Esophagus muscularis mucosa (tissue), 4 donors: ENCODE data around the gene MBOAT1. TPM values are rescaled to one million over a fixed set of nuclear protein-coding genes. Genes with fewer than 3 reads are reported as not detected.
"Not testable (repeated sequence)": the region's sequence is repeated elsewhere in the genome, so short reads cannot be mapped to it uniquely, and the experiment has no call there.

Source experiments
- DNase-seq: peaks from one replicate; pipeline ENCODE4 v3.0.0-alpha.2; 2017; ENCODE audit errors: extremely low spot score
- H3K27ac ChIP-seq, 4 donors: fragments of 200-600 bp; sonication (generic); replicated peaks in 1 of 4; 1 replicate in 3 of 4; 2 replicates in 1 of 4; pipeline ENCODE4 v1.5.1; 2016 to 2019; ENCODE audit warnings: mild to moderate bottlenecking in 1 of 4
- H3K27me3 ChIP-seq, 4 donors: fragments of 200-600 bp; sonication (generic); one replicate each; pipeline versions ENCODE4 v1.5.1 to v1.6.0; 2016 to 2019
- H3K36me3 ChIP-seq, 4 donors: fragments of 200-600 bp; sonication (generic); one replicate each; pipeline ENCODE4 v1.5.1; 2016 to 2019
- H3K4me1 ChIP-seq, 4 donors: fragments of 200-600 bp; sonication (generic); one replicate each; pipeline ENCODE4 v1.5.1; 2016 to 2019
- H3K4me3 ChIP-seq, 4 donors: fragments of 200-600 bp; sonication (generic); 1 replicate in 2 of 4; 2 replicates in 2 of 4; pipeline ENCODE4 v1.5.1; 2016 to 2019; ENCODE audit warnings: mild to moderate bottlenecking in 4 of 4, moderate library complexity in 1 of 4
- H3K9me3 ChIP-seq, 4 donors: fragments of 200-600 bp; sonication (generic); 1 replicate in 3 of 4; 2 replicates in 1 of 4; pipeline ENCODE4 v1.5.1; 2016 to 2019
- CTCF ChIP-seq, 3 experiments: fragments of 200-600 bp in 2 of 3; fragments of 450-650 bp in 1 of 3; sonication (generic) in 2 of 3; IDR thresholded peaks; one replicate each; pipeline ENCODE4 v1.5.1; 2017 to 2019; ENCODE audit warnings: antibody characterized with exemption in 3 of 3, mild to moderate bottlenecking in 2 of 3, moderate library complexity in 1 of 3
- EP300 ChIP-seq: sonication (generic); formaldehyde crosslinking; IDR thresholded peaks from one replicate; pipeline ENCODE4 v1.6.1; 2017; ENCODE audit warnings: antibody characterized with exemption
- POLR2A ChIP-seq: fragments of 450-650 bp; IDR thresholded peaks from one replicate; pipeline ENCODE4 v1.6.1; 2017; ENCODE audit warnings: antibody characterized with exemption, moderate library complexity, mild to moderate bottlenecking, low read depth
- POLR2AphosphoS5 ChIP-seq, 2 donors: sonication (generic); formaldehyde crosslinking; IDR thresholded peaks; one replicate each; pipeline ENCODE4 v1.6.1; 2017; ENCODE audit warnings: antibody characterized with exemption in 2 of 2
- WGBS: methylation state at CpG from one replicate; pipeline ENCODE4 v1.1.5; 2018; 5-methylcytosine and 5-hydroxymethylcytosine counted together
- intact Hi-C: fragments of 100-400 bp; cut with DNase I; formaldehyde crosslinking; loops from one replicate; pipeline ENCODE4 v1.15.1; 2023
- total RNA-seq, 4 donors: library from RNA; depleted of rRNA; stranded (reverse); fragments of >200 nt; gene quantifications; one replicate each; pipeline versions ENCODE4 v1.1.0 to v1.2.1, GENCODE V29; 2016

MBOAT1 gene
- total RNA-seq, 4 donors from 2014 or later = 4.3 to 5.6 (median 4.7) TPM

GRCh38 chr6:20147469-20147868, 64.8 kb downstream of the MBOAT1 start:
- whole genome bisulfite sequencing = 84% methylated on average over 4 of the region's 4 CpGs
- DNase-seq = no peak
- Histone ChIP-seq H3K4me3 (no peak overlapping the region), H3K27ac (no peak overlapping the region), H3K4me1 (peaks cover 0 to 17% (median 4%) of the 10 kb centered on the region in 4 donors), H3K27me3 (no peaks in the 10 kb centered on the region), H3K36me3 (peaks cover 0 to 66% (median 22%) of the 10 kb centered on the region in 4 donors), H3K9me3 (no peaks in the 10 kb centered on the region)
- TF ChIP-seq POLR2AphosphoS5 (IDR thresholded peaks at IDR 0.05) = no peak
- no peak for TF ChIP-seq POLR2A
- TF ChIP-seq CTCF (IDR thresholded peaks at IDR 0.05) = no peak
- TF ChIP-seq EP300 = no peak
- intact Hi-C loops = no loop called here

GRCh38 chr6:20146831-20147230, 65.4 kb downstream of the MBOAT1 start:
- H3K9me3 ChIP-seq, DNase-seq, H3K27me3 ChIP-seq, intact Hi-C loops, H3K4me3 ChIP-seq, H3K27ac ChIP-seq: not testable (repeated sequence)
- Histone ChIP-seq H3K36me3 (peaks cover 0 to 66% (median 26%) of the 10 kb centered on the region in 4 donors), H3K4me1 (peaks cover 0 to 17% (median 4%) of the 10 kb centered on the region in 4 donors)
- 92% methylated on average over 6 of the region's 6 CpGs for WGBS

- Histone ChIP-seq H3K27me3 (no peaks in the 10 kb centered on the region), H3K9me3 (no peaks in the 10 kb centered on the region), H3K36me3 (peaks cover 0 to 63% (median 31%) of the 10 kb centered on the region in 4 donors), H3K4me3 (no peak overlapping the region), H3K27ac (no peak overlapping the region), H3K4me1 (peaks cover 0 to 17% (median 4%) of the 10 kb centered on the region in 4 donors)
- no peak for DNase-seq
- intact Hi-C loops = no loop called here
- WGBS = 94% methylated on average over 2 of the region's 2 CpGs
- TF ChIP-seq POLR2A (no peak), EP300 (no peak), POLR2AphosphoS5 (IDR thresholded peaks at IDR 0.05) (no peak), CTCF (IDR thresholded peaks at IDR 0.05) (no peak)
Measured at GRCh38 chr6:20146291-20146690, 66.0 kb downstream of the MBOAT1 start.

GRCh38 chr6:20142866-20143265, 69.4 kb downstream of the MBOAT1 start:
- 100% methylated on average over 4 of the region's 4 CpGs for WGBS
- Histone ChIP-seq H3K4me1 (no peaks in the 10 kb centered on the region), H3K36me3 (peaks cover 0 to 55% (median 37%) of the 10 kb centered on the region in 4 donors), H3K27me3 (no peaks in the 10 kb centered on the region), H3K27ac (no peak overlapping the region), H3K4me3 (no peak overlapping the region), H3K9me3 (no peaks in the 10 kb centered on the region)
- DNase-seq = no peak
- TF ChIP-seq POLR2A (no peak), CTCF (IDR thresholded peaks at IDR 0.05) (no peak), POLR2AphosphoS5 (IDR thresholded peaks at IDR 0.05) (no peak), EP300 (no peak)
- intact Hi-C loops = no loop called here

- no peak for TF ChIP-seq POLR2A
- no peak for TF ChIP-seq POLR2AphosphoS5 (IDR thresholded peaks at IDR 0.05)
- TF ChIP-seq CTCF (IDR thresholded peaks at IDR 0.05) = no peak
- no peak for TF ChIP-seq EP300
Measured at GRCh38 chr6:20141931-20142330, 70.3 kb downstream of the MBOAT1 start.

GRCh38 chr6:20139127-20139963, 72.9 kb downstream of the MBOAT1 start:
- H3K36me3 ChIP-seq = peaks cover 0 to 42% (median 29%) of the 10 kb centered on the region in 4 donors
- WGBS = 94% methylated on average over 11 of the region's 11 CpGs
- H3K4me1 ChIP-seq, intact Hi-C loops, DNase-seq, H3K4me3 ChIP-seq, H3K27me3 ChIP-seq, H3K27ac ChIP-seq, H3K9me3 ChIP-seq: not testable (repeated sequence)

More at GRCh38 chr6:20141931-20142330, 70.3 kb downstream of the MBOAT1 start:
- Histone ChIP-seq H3K4me3 (no peak overlapping the region), H3K9me3 (no peaks in the 10 kb centered on the region), H3K4me1 (no peaks in the 10 kb centered on the region), H3K27ac (no peak overlapping the region), H3K27me3 (no peaks in the 10 kb centered on the region), H3K36me3 (peaks cover 0 to 48% (median 37%) of the 10 kb centered on the region in 4 donors)
- DNase-seq = no peak
- WGBS = 91% methylated on average over 2 of the region's 2 CpGs
- intact Hi-C loops = no loop called here
